Small intestine (tissue), 7 donors: ENCODE results near the gene RAD51B. TPM values are rescaled to one million over a fixed set of nuclear protein-coding genes. Genes with fewer than 3 reads are reported as not detected.

ENCODE experiments used
- DNase-seq, 2 donors: peaks; one replicate each; pipeline versions ENCODE4 v3.0.0 to v3.0.0-alpha.2; 2013
- FAIRE-seq: peaks from 2 replicates; lab custom pipeline; 2012; peaks lifted over from hg19 to GRCh38; lab: Jason Lieb, UNC
- H3K27ac ChIP-seq, 3 donors: one replicate each; pipeline ENCODE4 v1.5.1; 2013; ENCODE audit warnings: low read length in 2 of 3, mild to moderate bottlenecking in 2 of 3, control low read depth in 1 of 3, inconsistent platforms in 1 of 3, low read depth in 1 of 3, moderate library complexity in 1 of 3
- H3K27me3 ChIP-seq, 3 donors: one replicate each; pipeline ENCODE4 v1.6.1; 2013; ENCODE audit warnings: low read length in 3 of 3, inconsistent platforms in 1 of 3; ENCODE audit not compliant: control insufficient read depth in 3 of 3, insufficient read depth in 3 of 3
- H3K36me3 ChIP-seq, 3 donors: one replicate each; pipeline ENCODE4 v1.6.1; 2013; ENCODE audit warnings: low read length in 3 of 3, inconsistent platforms in 1 of 3, low read depth in 1 of 3, mild to moderate bottlenecking in 1 of 3, moderate library complexity in 1 of 3; ENCODE audit not compliant: control insufficient read depth in 3 of 3, insufficient read depth in 2 of 3
- H3K4me1 ChIP-seq, 3 donors: one replicate each; pipeline ENCODE4 v1.6.1; 2013; ENCODE audit warnings: low read length in 2 of 3, inconsistent platforms in 1 of 3, low read depth in 1 of 3, mild to moderate bottlenecking in 1 of 3, moderate library complexity in 1 of 3; ENCODE audit not compliant: control insufficient read depth in 3 of 3, insufficient read depth in 2 of 3
- H3K4me3 ChIP-seq, 3 donors: one replicate each; pipeline ENCODE4 v1.5.1; 2013; ENCODE audit warnings: low read length in 3 of 3, control low read depth in 1 of 3, inconsistent platforms in 1 of 3, low read depth in 1 of 3, mild to moderate bottlenecking in 1 of 3, moderate library complexity in 1 of 3
- H3K9me3 ChIP-seq, 2 donors: one replicate each; pipeline ENCODE4 v1.6.1; 2013; ENCODE audit warnings: low read depth in 1 of 2, low read length in 1 of 2; ENCODE audit not compliant: control insufficient read depth in 2 of 2, insufficient read depth in 1 of 2
- WGBS, 3 donors: extraction: QIAGEN DNeasy Blood & Tissue Kit; methylation state at CpG; one replicate each; pipeline ENCODE4 v1.1.7; 2013; 5-methylcytosine and 5-hydroxymethylcytosine counted together
- polyA plus RNA-seq, 4 donors: library from polyadenylated mRNA; stranded (reverse) in 3 of 4; unstranded in 1 of 4; fragments of 200-250 nt in 3 of 4; fragments of 120-200 nt in 1 of 4; gene quantifications; one replicate each; pipeline versions ENCODE4 v1.2.1 to v1.2.3, GENCODE V29; 2013
- donor health status: healthy with polysubstance abuse.
- donor health status: control.
- donor health status: control.
- donor health status: Bipolar disorder and iron deficiency.
- donor health status: healthy.

The RAD51B gene
- polyA plus RNA-seq, 4 donors: 1.1 to 9.0 (median 4.1) TPM

DNA sequence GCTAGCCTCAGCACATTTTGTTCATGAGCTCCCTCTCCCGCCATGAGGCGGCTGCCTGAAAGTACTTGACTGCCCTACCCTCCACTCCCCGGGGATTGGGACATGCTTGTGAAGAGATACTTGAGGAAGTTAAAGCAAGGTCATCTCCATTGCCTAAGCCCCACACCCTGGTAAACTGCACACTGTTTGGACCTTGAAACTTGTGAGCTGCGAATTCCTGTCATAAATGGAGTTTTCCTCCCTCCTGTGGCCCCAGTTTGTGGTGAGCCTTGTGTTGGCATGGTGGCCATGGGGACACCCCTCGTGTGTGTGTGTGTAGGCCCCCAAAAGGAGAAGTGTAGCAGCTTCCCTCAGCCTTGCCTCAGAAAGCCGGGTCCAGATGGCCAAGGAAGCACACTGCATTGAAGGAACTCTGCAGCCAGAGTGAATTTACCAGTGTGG lies 577.8 kb downstream of the RAD51B start:
- no peaks in the 10 kb centered on the region for H3K27me3 ChIP-seq
- 56 to 65% (median 59%) methylated on average over 6 of the region's 6 CpGs for WGBS, 3 donors
- FAIRE-seq (no peak), DNase-seq (peak; percentile 56 to 88)
- H3K27ac ChIP-seq: peak overlapping the region in 2 of 3 donors; percentile 65 to 75
- peaks cover 0 to 51% (median 14%) of the 10 kb centered on the region in 3 donors for H3K4me1 ChIP-seq
- H3K9me3 ChIP-seq: no peaks in the 10 kb centered on the region
- no peaks in the 10 kb centered on the region for H3K36me3 ChIP-seq
- no peak overlapping the region for H3K4me3 ChIP-seq

DNA sequence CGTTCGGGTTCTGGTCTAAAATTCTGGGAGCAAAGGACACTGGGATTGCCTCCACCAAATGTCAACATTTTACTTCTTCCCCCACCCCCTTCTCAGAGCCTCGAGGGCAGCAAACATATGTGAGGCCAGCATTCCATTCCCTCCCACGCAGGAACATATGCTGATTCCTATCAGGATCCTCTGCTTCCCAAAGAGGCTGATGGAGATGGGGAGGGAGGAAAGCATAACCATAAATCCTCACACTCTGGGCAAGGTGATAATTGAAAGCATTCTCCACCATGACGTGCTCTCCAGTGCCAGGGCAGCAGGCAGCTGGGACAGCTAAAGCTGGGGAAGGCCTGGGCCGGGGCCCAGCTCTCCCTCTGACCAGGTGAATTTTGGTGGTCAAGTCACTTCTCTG lies 578.2 kb downstream of the RAD51B start:
- FAIRE-seq: no peak

GRCh38 chr14:68398370-68398769 lies 578.8 kb downstream of the RAD51B start:
- H3K4me3 ChIP-seq: no peak overlapping the region
- H3K27me3 ChIP-seq: no peaks in the 10 kb centered on the region
- WGBS, 3 donors: 90 to 97% (median 93%) methylated on average over 2 of the region's 2 CpGs
- no peaks in the 10 kb centered on the region for H3K36me3 ChIP-seq
- H3K4me1 ChIP-seq: peaks cover 0 to 41% (median 15%) of the 10 kb centered on the region in 3 donors
- no peak for DNase-seq
- H3K9me3 ChIP-seq: no peaks in the 10 kb centered on the region
- H3K27ac ChIP-seq: peak overlapping the region in 2 of 3 donors; percentile 65 to 75
- no peak for FAIRE-seq

More for the DNA sequence above, 578.2 kb downstream of the RAD51B start:
- no peaks in the 10 kb centered on the region for H3K9me3 ChIP-seq
- no peaks in the 10 kb centered on the region for H3K27me3 ChIP-seq
- H3K36me3 ChIP-seq: no peaks in the 10 kb centered on the region
- DNase-seq: no peak
- H3K27ac ChIP-seq: peak overlapping the region in 2 of 3 donors; percentile 65 to 75
- peaks cover 0 to 46% (median 14%) of the 10 kb centered on the region in 3 donors for H3K4me1 ChIP-seq
- WGBS, 3 donors: 54 to 82% (median 70%) methylated on average over 6 of the region's 6 CpGs
- H3K4me3 ChIP-seq: no peak overlapping the region

GRCh38 chr14:68399971-68400370 lies 580.4 kb downstream of the RAD51B start:
- Histone ChIP-seq H3K4me3 (no peak overlapping the region), H3K9me3 (no peaks in the 10 kb centered on the region), H3K4me1 (peaks cover 0 to 26% (median 13%) of the 10 kb centered on the region in 3 donors), H3K27me3 (no peaks in the 10 kb centered on the region), H3K27ac (peak overlapping the region in 1 of 3 donors; percentile 31), H3K36me3 (no peaks in the 10 kb centered on the region)
- DNase-seq (no peak), FAIRE-seq (no peak)
- 83 to 98% (median 87%) methylated on average over 2 of the region's 2 CpGs for WGBS, 3 donors

DNA sequence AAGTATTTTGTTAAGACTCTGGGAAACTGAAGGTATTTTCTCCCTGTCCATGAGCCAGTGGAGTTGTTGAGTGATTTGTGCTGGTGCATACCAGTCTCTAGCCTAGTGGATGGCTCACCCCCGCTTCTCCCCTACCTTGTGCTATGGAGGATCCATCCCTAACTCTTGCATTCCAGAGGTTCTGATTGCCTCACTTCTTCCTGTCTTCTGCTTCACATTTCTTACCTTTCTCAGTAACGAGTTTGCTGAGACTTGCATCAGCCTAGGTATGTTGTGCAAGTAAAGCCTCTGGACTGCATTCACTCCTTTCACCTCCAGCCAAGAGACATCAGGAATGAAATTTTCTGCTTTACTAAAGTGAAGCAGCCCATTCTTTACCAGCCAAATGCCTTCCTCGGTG lies 581.7 kb downstream of the RAD51B start:
- 80 to 98% (median 86%) methylated on average over 3 of the region's 3 CpGs for WGBS, 3 donors
- H3K36me3 ChIP-seq: no peaks in the 10 kb centered on the region
- no peaks in the 10 kb centered on the region for H3K9me3 ChIP-seq
- no peaks in the 10 kb centered on the region for H3K27me3 ChIP-seq
- DNase-seq (no peak), FAIRE-seq (no peak)
- H3K4me1 ChIP-seq: peaks cover 0 to 24% (median 16%) of the 10 kb centered on the region in 3 donors
- H3K27ac ChIP-seq: peak overlapping the region in 2 of 3 donors; percentile 22 to 24
- no peak overlapping the region for H3K4me3 ChIP-seq

GRCh38 chr14:68401855-68402254 lies 582.3 kb downstream of the RAD51B start:
- Histone ChIP-seq H3K27me3 (no peaks in the 10 kb centered on the region), H3K36me3 (no peaks in the 10 kb centered on the region), H3K4me1 (peaks cover 0 to 21% (median 16%) of the 10 kb centered on the region in 3 donors), H3K27ac (no peak overlapping the region), H3K9me3 (no peaks in the 10 kb centered on the region), H3K4me3 (no peak overlapping the region)
- no peak for DNase-seq
- FAIRE-seq: no peak
- WGBS, 3 donors: 72 to 88% (median 75%) methylated on average over 4 of the region's 4 CpGs

GRCh38 chr14:68402525-68403101 lies 583.0 kb downstream of the RAD51B start:
- H3K9me3 ChIP-seq: no peaks in the 10 kb centered on the region
- WGBS, 3 donors: 83 to 94% (median 88%) methylated on average over 7 of the region's 7 CpGs
- no peaks in the 10 kb centered on the region for H3K27me3 ChIP-seq
- H3K27ac ChIP-seq: peak overlapping the region in 1 of 3 donors; percentile 22
- FAIRE-seq (no peak), DNase-seq (no peak)
- no peak overlapping the region for H3K4me3 ChIP-seq
- H3K4me1 ChIP-seq: peaks cover 0 to 14% (median 14%) of the 10 kb centered on the region in 3 donors
- no peaks in the 10 kb centered on the region for H3K36me3 ChIP-seq

- WGBS, 3 donors: 63 to 86% (median 85%) methylated on average over 4 of the region's 4 CpGs
- no peak for FAIRE-seq
- peak overlapping the region in 1 of 3 donors; percentile 36 for H3K27ac ChIP-seq
Observed at GRCh38 chr14:68403191-68404145, 583.9 kb downstream of the RAD51B start.

More at GRCh38 chr14:68403191-68404145, 583.9 kb downstream of the RAD51B start:
- no peaks in the 10 kb centered on the region for H3K27me3 ChIP-seq
- no peak for DNase-seq
- H3K4me3 ChIP-seq: no peak overlapping the region
- H3K36me3 ChIP-seq: no peaks in the 10 kb centered on the region
- no peaks in the 10 kb centered on the region for H3K9me3 ChIP-seq
- H3K4me1 ChIP-seq: peaks cover 0 to 14% (median 12%) of the 10 kb centered on the region in 3 donors
